GM18499 (cell line): ENCODE results near the gene GRXCR2.
"Not testable (repeated sequence)": the region's sequence is repeated elsewhere in the genome, so short reads cannot be mapped to it uniquely, and the experiment has no call there.

ENCODE experiments used
- ATAC-seq: cut with Tn5 transposase; IDR thresholded peaks from one replicate; pipeline ENCODE4 v1.9.1; 2021; ENCODE audit warnings: moderate number of reproducible peaks; ENCODE audit not compliant: insufficient read depth, unreplicated experiment

GRXCR2 gene

DNA sequence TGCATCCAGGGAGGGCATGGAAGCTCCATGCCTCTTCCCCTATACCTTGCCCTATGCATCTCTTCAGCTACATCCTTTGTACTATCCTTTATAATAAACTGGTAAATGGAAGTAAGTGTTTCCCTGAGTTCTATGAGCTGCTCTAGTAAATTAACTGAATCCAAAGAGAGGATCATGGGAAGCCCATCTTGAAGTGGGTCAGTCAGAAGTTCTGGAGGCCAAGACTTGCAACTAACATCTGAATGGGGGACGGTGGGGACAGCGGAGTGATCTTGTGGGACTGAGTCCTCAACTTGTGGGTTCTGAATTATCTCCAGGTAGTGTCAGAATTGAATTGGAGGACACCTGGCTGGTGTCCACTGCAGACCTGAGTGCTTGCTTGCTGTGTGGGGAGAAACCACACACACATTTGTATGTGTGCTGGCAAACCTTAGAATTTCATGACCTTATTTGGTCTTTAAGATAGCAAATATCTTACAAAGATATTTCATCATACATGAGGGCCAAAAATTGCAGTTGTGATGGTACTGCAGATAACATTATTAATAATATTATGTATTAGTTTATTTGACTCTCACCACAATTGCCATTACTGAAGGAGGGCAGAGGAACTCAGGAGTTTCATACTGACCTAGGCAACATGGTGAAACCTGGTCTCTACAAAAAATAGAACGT is 32.2 kb downstream of the GRXCR2 start:
- no peak for ATAC-seq

DNA sequence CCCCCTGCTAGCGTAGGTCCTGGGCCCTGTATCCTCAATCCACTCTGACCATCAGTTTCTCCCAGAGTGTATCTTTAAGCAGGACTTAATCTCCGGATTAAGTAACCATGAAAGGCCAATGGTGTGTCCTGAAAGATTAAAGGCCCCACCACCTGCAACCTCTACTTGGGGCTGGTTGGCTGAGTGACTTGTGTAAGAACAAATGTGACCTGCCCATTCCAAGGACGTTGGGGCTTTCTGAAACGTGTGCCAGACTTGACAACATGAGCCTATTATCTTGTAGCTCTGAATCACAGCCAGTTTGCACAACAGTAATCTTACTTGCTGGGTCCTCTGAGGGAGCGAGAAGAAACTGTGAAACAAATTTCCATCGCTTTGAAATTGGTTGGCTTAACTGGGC is 34.5 kb downstream of the GRXCR2 start:
- ATAC-seq = no peak

DNA sequence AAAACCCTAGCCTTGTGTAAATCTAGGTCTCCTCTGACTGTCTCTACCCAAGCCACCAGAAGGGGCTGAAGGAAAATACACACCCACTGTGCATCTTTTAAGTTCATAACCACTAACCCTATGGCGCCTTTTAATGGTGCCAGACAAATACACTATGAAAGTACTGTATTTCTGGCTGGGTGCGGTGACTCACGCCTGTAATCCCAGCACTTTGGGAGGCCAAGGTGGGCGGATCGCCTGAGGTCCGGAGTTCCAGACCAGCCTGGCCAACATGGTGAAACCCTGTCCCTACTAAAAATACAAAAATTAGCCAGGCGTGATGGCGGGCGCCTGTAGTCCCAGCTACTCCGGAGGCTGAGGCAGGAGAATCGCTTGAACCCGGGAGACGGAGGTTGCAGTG is 36.6 kb downstream of the GRXCR2 start:
- not testable (repeated sequence) for ATAC-seq

DNA sequence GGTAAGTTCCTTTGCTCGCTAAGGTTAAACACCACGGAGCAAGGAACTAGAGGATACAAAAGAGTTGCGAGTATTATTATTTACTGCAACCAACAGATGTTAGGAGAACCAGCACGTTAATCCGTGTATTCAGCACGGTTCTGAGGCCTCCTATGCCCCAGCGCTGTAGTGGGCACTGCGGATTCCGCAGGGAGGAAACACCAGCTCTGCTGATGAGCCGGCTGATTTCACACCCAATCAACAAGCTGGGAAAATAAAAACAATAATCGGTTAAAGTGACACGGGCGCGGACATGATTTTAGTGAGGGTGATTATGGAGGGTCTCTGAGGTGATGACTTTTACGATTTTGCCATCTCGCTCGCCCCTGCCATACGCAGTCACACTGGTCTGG is 37.0 kb downstream of the GRXCR2 start:
- ATAC-seq = no peak

DNA sequence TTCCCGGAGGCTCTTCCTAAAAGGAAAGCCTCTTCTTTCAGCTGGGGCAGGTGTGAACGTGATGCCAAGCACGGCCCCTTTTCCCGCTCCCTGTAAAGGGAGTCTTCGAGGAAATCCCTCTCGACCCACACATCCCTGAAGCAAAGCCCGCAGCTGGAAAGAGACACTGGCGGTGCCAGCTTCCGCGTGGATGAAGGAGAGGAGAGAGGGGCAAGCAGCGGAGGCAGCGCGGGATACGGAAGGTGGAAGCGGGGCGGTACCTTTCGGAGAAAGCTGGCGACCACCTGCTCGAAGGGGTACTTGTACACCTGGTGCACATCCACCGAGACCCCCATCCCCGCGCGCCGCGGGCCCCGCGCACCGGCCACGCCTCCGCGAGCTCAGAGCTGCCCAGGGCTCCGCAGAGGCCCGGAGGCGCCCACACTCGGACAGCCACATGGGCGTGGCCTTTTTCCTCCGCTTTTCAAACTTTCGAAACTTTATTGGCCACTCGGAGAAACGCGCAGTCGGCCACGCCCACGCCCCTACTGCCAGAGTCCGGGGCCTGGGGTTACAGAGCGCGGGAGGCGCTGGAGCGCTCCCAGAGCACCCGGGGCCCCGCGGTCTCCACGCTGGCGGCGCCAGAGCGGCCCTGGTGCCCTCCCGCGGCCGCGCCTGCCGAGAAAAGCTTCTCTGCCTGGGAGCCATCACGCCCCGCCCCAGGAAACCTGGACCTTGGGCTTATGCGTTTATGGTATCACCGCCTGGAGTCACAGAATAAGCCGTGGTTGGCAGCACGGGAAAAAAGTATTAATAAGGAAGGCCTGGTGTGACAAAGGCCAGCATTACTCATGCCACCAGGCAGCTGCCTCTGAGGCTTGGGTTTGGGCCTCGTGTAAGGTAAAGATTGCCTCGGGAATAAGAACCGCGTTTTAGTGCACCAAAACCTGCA is 37.6 kb downstream of the GRXCR2 start, which contains the start of gene PRELID2:
TSS of gene PRELID2 (minus strand) at position 426 of the 931 bp plus-strand sequence. CDS start at position 335, 91 bp downstream.
- peak; percentile 57 for ATAC-seq

DNA sequence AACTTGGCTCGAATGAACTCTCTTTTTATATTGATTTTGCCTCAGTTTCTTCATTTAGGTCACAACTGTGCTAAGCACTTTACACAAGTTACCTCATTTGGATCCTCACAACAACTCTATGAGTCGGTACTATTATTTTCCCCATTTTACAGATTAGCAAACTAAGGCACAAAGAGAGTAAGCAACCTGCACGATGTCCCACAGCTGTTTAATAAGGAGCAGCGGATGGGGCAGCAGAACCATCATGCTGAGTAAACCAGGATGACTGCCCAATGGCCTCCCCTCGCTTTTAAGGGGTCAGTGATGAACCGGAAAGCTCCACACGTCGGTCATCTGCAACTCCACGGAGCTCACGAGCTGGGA is 38.3 kb downstream of the GRXCR2 start:
- no peak for ATAC-seq

DNA sequence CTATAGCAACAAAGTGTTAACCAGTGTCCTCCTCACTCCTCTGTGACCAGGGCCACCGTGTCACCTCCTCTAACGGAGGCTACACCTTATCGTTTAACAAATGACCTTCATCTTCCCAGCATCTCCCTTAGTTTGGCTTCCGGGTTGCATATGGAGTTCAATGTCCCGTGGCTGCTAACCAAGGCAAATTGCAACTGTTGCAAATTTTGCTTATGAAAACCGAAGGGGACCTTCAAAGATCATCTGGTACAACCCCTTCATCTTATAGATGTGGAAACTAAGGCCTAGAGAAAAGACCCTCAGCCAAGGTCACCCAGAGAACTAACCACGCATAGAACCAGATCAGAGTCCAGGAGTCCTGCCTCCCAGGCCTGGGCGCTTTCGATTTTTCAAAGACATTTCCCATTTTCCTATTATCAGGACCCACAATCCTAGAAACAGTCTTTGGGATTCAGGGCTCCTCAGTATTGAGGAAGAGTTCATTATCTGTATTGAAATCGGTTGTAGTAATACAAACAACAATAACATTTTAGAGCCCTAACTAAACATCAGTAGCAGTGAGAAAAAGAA is 39.1 kb downstream of the GRXCR2 start:
- ATAC-seq = no peak

DNA sequence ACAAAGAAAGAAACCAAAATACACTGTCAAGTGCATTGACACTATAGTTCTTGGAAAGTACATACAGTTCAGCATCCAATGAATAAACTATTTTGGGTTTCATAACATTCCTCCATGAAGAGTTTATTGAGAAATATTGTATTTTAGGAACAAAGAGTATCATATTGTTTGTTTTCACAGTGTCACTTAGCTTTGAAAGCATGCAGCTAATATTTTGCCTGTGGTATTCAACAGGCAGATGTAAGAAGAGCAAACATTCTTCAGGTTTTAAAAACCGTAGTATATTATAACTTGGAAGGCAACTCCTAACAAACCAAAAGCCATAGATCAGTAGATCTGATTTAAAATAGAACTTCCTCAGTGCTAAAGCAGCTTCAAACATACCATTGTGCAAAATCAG is 42.2 kb downstream of the GRXCR2 start:
- ATAC-seq = no peak

DNA sequence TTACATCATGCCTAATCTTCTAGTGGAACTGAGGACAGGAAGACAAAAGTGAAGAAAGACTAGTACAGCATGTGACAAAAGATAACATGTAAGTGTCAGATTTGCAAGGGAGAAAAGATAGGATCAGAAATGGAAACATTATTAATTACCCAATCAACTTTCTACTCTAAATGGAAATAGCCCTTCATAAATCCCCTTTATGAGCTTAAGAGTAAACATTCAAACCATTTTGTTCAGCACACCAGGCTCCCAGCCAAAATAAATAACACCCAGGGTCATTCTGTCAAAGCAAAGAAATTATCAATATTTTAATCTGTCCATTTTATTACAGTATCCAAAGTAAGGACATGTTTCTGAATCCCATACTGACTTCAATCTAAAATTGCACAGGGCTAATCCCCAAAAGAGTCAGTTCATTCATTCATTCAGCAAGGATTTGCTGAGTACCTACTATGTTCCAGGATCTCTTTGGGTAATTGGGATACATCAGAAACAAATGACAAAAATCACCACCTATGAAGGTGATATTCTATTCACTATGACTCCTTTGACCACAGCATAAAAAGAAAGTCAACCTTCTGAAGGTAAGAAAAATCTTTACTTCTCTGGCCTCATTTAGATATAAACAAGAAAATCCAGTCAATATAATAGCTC is 43.0 kb downstream of the GRXCR2 start:
- ATAC-seq = no peak

DNA sequence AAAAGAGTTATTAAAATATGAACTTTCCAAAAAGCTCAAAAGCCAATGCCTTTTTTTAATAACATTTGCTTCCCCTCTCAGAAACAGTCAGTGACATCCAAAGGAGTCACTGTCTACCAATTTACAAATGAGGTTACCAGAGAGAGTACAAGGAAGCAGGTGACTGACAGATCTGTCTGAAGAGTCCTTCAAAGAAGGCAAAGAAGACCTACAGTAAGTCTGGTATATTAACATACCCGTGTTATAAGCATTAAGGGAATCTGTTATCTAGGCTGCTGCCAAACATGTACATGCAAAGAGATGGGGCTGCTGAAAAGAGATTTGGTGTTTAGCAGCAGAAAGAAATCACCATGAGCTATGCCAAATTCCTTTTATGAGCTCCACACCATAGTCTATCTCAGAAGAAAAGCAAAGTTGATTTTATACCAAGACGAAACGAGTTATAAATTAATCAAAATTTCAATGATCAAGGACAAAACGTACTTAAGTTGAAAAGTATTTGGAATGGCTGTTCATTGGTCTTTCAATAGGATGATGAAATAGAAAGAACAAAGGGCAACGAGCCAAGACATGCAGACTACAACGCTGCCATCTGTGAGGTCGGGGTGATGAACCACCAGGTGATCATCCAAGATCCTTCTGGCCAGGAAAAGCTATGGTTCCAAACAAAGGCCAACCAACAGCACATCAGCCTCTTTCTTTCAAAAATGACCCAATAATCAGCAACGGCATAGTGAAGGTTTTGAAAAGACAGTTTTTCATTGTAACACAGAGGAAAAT is 45.7 kb downstream of the GRXCR2 start:
- ATAC-seq = no peak

DNA sequence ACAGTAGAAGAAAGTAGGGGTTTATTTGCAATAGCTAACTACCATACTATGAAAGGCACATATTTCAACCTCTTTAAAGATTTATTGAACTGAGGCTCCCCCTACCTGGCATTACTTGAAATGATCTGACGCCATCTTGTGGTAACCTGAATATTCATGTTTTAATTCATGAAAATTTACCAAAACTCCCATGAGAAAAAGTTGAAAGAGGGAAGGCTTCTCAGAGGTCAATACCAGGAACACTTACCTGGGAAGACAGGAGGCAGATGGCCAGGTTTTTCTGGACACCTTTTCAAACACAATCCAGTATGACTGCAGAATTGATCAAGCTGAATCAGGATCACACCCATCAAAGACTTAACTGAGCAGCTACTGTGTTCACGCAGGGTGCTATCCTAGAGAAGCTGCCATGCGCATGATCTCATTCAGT is 47.0 kb downstream of the GRXCR2 start:
- no peak for ATAC-seq

DNA sequence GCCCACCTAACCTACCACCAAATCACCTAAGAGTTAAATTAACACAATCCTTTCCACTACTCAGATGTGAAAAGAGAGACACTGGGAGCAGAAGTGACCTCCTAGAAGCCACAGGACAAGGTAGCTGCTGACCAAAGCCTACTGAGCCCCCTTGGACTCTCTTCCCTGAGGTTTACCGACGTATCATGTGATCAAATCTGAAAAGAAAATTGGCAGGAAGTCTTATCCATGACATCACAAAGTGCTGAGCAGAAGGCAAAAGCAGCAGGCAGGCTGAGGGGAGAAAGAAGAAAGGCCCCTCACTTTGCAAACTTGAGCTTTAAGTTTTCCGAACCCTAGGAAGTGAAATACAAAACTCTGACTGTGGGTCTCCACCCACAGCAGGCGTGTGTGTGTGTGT is 48.8 kb downstream of the GRXCR2 start:
- no peak for ATAC-seq

DNA sequence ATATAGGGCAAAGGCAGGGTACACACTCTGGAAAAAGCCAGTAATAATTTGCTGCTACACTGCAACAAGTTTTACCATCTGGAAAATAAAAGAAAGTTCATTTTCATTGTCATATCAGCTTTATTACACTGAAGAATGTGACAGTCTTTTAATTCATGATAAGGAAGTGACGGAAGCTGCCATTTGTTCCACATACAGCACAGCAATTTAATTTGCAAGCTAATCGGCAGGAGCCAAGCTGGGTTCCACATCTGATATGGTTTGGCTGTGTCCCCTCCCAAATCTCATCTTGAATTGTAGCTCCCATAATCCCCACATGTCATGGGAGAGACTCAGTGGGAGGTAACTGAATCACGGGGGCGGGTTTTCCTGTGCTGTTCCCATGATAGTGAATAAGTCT is 54.2 kb downstream of the GRXCR2 start:
- no peak for ATAC-seq

DNA sequence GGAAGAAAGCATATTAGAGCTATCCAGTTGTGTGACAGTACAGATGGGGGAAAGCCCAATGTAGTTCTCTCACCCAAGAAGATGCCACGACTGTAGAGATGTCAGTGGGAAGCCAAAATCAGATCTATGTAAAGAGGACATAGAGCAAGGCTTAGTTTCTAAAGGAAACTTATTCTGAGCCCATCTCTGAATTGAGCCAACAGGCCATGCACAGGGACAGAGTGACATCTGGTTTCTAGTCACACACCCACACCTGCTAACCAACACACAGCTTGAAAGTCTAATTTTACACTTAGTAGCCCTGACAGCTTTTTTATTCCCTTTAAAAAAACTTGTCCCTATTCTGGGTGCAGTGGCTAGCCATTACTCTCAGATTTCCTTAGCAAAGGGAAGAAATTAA is 59.9 kb downstream of the GRXCR2 start:
- no peak for ATAC-seq

DNA sequence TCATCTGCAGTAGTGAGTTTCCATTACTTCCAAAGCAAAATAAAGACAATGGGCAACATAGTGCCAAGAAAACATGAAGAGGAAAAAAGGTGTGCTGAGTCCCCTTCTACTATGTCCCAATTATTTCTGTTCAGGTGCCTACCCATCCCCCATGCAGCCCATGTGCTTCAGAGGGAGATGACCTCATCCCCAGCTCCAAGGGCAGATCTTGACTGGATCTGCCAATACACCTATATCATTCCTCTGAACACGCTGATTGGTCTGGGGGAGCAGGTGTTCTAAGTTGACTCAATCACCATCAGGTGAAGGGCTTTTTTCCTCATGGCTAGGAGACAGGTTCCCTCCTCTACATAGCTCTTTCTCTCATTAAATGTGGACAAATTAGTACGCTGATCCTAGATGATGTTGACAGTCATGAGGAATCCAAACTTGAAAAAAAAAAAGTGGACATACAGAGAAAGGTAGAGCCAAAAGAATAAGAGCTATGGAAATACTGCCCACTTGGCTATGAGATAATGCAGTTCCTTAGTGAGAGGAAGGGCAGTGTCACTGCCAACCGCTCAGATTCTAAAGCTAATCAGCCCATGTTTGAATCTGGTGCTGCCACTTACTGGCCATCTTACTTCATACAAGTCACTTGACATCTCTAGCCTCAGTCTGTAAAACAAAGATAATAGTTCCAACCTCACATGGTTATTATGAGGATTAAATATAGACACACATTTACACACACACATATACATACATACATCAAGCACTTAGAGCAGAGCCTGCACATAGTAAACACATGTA is 60.8 kb downstream of the GRXCR2 start:
- no peak for ATAC-seq
